Lower leg skin (tissue), 3 donors: Measurements from ENCODE around the gene MRPL58.

Source experiments
- POLR2A ChIP-seq, 2 donors: fragments of 450-650 bp; IDR thresholded peaks; one replicate each; pipeline ENCODE4 v1.6.1; 2016 to 2017; ENCODE audit warnings: antibody characterized with exemption in 2 of 2, mild to moderate bottlenecking in 1 of 2, moderate library complexity in 1 of 2
- TF ChIP-seq, protein P1 (sequence below), 3 donors: fragments of 450-650 bp; IDR thresholded peaks; one replicate each; pipeline ENCODE4 v1.5.1; 2016; ENCODE audit warnings: antibody characterized with exemption in 3 of 3, mild to moderate bottlenecking in 3 of 3, moderate library complexity in 2 of 3

DNA sequence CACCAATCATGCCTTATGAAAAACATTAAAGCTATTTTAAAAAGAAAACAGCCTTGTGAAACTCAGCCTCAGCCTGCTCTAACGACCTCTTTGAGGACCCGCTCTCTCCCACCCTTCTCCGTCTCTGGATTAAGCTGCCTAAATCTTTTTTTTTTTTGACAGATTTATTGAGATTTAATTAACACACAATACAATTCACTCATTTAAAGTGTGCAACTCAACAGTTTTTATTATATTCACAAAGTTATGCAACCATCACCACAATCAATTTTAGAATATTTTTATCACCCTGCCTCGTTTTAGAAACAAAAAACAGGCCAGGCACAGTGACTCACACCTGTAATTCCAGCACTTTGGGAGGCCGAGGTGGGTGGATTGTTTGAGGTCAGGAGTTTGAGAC lies 16.6 kb upstream of the MRPL58 start:
- TF ChIP-seq, protein P1, sequence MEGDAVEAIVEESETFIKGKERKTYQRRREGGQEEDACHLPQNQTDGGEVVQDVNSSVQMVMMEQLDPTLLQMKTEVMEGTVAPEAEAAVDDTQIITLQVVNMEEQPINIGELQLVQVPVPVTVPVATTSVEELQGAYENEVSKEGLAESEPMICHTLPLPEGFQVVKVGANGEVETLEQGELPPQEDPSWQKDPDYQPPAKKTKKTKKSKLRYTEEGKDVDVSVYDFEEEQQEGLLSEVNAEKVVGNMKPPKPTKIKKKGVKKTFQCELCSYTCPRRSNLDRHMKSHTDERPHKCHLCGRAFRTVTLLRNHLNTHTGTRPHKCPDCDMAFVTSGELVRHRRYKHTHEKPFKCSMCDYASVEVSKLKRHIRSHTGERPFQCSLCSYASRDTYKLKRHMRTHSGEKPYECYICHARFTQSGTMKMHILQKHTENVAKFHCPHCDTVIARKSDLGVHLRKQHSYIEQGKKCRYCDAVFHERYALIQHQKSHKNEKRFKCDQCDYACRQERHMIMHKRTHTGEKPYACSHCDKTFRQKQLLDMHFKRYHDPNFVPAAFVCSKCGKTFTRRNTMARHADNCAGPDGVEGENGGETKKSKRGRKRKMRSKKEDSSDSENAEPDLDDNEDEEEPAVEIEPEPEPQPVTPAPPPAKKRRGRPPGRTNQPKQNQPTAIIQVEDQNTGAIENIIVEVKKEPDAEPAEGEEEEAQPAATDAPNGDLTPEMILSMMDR (IDR thresholded peaks at IDR 0.05), result no peak
- TF ChIP-seq POLR2A (IDR thresholded peaks at IDR 0.05), result no peak
